SK-N-SH (cell line): ENCODE data around the gene AKT1. TPM values are rescaled to one million over a fixed set of nuclear protein-coding genes. Genes with fewer than 3 reads are reported as not detected.

Experiments
- CTCF ChIA-PET: fragments of 300-600, 350-600 bp; formaldehyde crosslinking; extraction: SDS; loops from one replicate; lab custom pipeline; 2021; lab: Yijun Ruan, JAX
- POLR2A ChIA-PET: fragments of 350-600 bp; sonication (Branson Sonifier 250); formaldehyde crosslinking; extraction: SDS; loops from one replicate; lab custom pipeline; 2020; ENCODE audit warnings: antibody characterized with exemption, inconsistent platforms; lab: Yijun Ruan, JAX
- DNase-seq: peaks from one replicate; pipeline ENCODE4 v3.0.0; 2012
- H2AFZ ChIP-seq: fragments of 200-600 bp; sonication (generic); 2 replicates; pipeline ENCODE4 v1.8.1; 2016; ENCODE audit warnings: antibody characterized with exemption, mild to moderate bottlenecking, low read depth
- H3F3A ChIP-seq: fragments of 200-600 bp; sonication (generic); replicated peaks from 2 replicates; pipeline ENCODE3; 2016; ENCODE audit warnings: antibody characterized with exemption, mild to moderate bottlenecking; ENCODE audit not compliant: insufficient read depth
- H3K27ac ChIP-seq, 2 experiments: fragments of 200-500 bp in 1 of 2; fragments of 200-600 bp in 1 of 2; sonication (Bioruptor generic) in 1 of 2; sonication (generic), shearing (Covaris generic) in 1 of 2; 2 replicates each; pipeline versions ENCODE4 v1.5.1 to v1.6.1; 2014 to 2016; ENCODE audit warnings: low read depth in 2 of 2, inconsistent platforms in 1 of 2, low read length in 1 of 2, mild to moderate bottlenecking in 1 of 2, mixed read lengths in 1 of 2
- H3K27me3 ChIP-seq: fragments of 200-600 bp; sonication (generic), shearing (Covaris generic); 2 replicates; pipeline ENCODE4 v1.6.1; 2016; ENCODE audit warnings: mixed run types; ENCODE audit not compliant: insufficient read depth
- H3K36me3 ChIP-seq, 2 experiments: fragments of 200-500 bp in 1 of 2; fragments of 200-600 bp in 1 of 2; sonication (Bioruptor generic) in 1 of 2; sonication (generic) in 1 of 2; replicated peaks in 1 of 2; 2 replicates each; pipeline versions ENCODE3 to v1.5.1; 2014 to 2016; ENCODE audit warnings: low read length in 1 of 2, mild to moderate bottlenecking in 1 of 2; ENCODE audit not compliant: insufficient read depth in 2 of 2, control insufficient read depth in 1 of 2
- H3K4me1 ChIP-seq, 2 experiments: fragments of 200-500 bp in 1 of 2; fragments of 200-600 bp in 1 of 2; sonication (Bioruptor generic) in 1 of 2; sonication (generic), shearing (Covaris generic) in 1 of 2; 2 replicates each; pipeline versions ENCODE4 v1.5.1 to v1.6.1; 2014 to 2016; ENCODE audit warnings: low read depth in 1 of 2, low read length in 1 of 2, mixed run types in 1 of 2; ENCODE audit not compliant: insufficient read depth in 2 of 2, control insufficient read depth in 1 of 2
- H3K4me2 ChIP-seq: fragments of 200-600 bp; sonication (generic), shearing (Covaris generic); 2 replicates; pipeline ENCODE4 v1.6.1; 2017; ENCODE audit warnings: mixed run types
- H3K4me3 ChIP-seq, 2 experiments: fragments of 200-500 bp in 1 of 2; fragments of 200-600 bp in 1 of 2; sonication (Bioruptor generic) in 1 of 2; sonication (generic), shearing (Covaris generic) in 1 of 2; 2 replicates each; pipeline versions ENCODE4 v1.5.1 to v1.8.1; 2014 to 2016; ENCODE audit warnings: low read depth in 2 of 2, inconsistent platforms in 1 of 2, low read length in 1 of 2, mild to moderate bottlenecking in 1 of 2, mixed read lengths in 1 of 2, moderate library complexity in 1 of 2
- H3K79me2 ChIP-seq: fragments of 200-600 bp; sonication (generic); 2 replicates; pipeline ENCODE4 v1.8.1; 2017; ENCODE audit warnings: mild to moderate bottlenecking; ENCODE audit not compliant: insufficient read depth
- H3K9ac ChIP-seq: fragments of 200-600 bp; sonication (generic); 2 replicates; pipeline ENCODE4 v1.6.1; 2017; ENCODE audit warnings: mixed run types
- H3K9me2 ChIP-seq: fragments of 200-600 bp; sonication (generic); 2 replicates; pipeline ENCODE4 v1.6.1; 2017; ENCODE audit warnings: mixed run types
- H3K9me3 ChIP-seq: fragments of 200-600 bp; sonication (generic); 2 replicates; pipeline ENCODE4 v1.6.1; 2017; ENCODE audit warnings: mixed run types, mild to moderate bottlenecking, moderate library complexity
- H4K20me1 ChIP-seq: fragments of 200-600 bp; sonication (generic); 2 replicates; pipeline ENCODE4 v1.6.1; 2017; ENCODE audit warnings: mild to moderate bottlenecking, mixed run types; ENCODE audit not compliant: insufficient read depth
- CHD2 ChIP-seq: fragments of 150-350 bp; IDR thresholded peaks from 2 replicates; pipeline ENCODE4 v1.6.1; 2018; ENCODE audit warnings: low read length; ENCODE audit not compliant: partially characterized antibody
- CTCF ChIP-seq: fragments of 200-600 bp; sonication (generic); IDR thresholded peaks from 2 replicates; pipeline ENCODE4 v1.6.1; 2017; ENCODE audit warnings: antibody characterized with exemption, mild to moderate bottlenecking, moderate library complexity
- ELF1 ChIP-seq: IDR thresholded peaks from 2 replicates; pipeline ENCODE4 v1.4.0; 2012
- FOSL2 ChIP-seq: IDR thresholded peaks from 2 replicates; pipeline ENCODE4 v1.4.0; 2012; ENCODE audit warnings: low read depth, mild to moderate bottlenecking, moderate library complexity, borderline replicate concordance
- FOXJ3 ChIP-seq: sonication (generic); formaldehyde crosslinking; IDR thresholded peaks from 2 replicates; pipeline ENCODE4 v1.5.1; 2020; ENCODE audit warnings: mild to moderate bottlenecking, missing genetic modification reagents
- GATA2 ChIP-seq: sonication (generic); formaldehyde crosslinking; IDR thresholded peaks from 2 replicates; pipeline ENCODE4 v1.5.0; 2020; ENCODE audit warnings: mild to moderate bottlenecking, missing genetic modification reagents
- JUND ChIP-seq: IDR thresholded peaks from 2 replicates; pipeline ENCODE4 v1.4.0; 2012
- MAX ChIP-seq: IDR thresholded peaks from 2 replicates; pipeline ENCODE4 v1.4.0; 2012; ENCODE audit warnings: low read depth
- MEF2A ChIP-seq: IDR thresholded peaks from 2 replicates; pipeline ENCODE4 v1.4.0; 2012; ENCODE audit warnings: low read depth, borderline replicate concordance
- MXI1 ChIP-seq: IDR thresholded peaks from 2 replicates; pipeline ENCODE4 v1.6.1; 2012; ENCODE audit warnings: mild to moderate bottlenecking, low read depth, low read length, improper control_type of control experiment
- NFIC ChIP-seq: IDR thresholded peaks from 2 replicates; pipeline ENCODE4 v1.4.0; 2012; ENCODE audit warnings: borderline replicate concordance
- PBX3 ChIP-seq: IDR thresholded peaks from 2 replicates; pipeline ENCODE4; 2012
- POLR2AphosphoS5 ChIP-seq: IDR thresholded peaks from 2 replicates; pipeline ENCODE4 v1.6.1; 2012; ENCODE audit warnings: low read depth, low read length
- RFX5 ChIP-seq: IDR thresholded peaks from 2 replicates; pipeline ENCODE4 v1.6.1; 2012; ENCODE audit warnings: mild to moderate bottlenecking, improper control_type of control experiment, low read length
- RXRA ChIP-seq: IDR thresholded peaks from 2 replicates; pipeline ENCODE4 v1.4.0; 2012; ENCODE audit warnings: low read depth, mild to moderate bottlenecking, borderline replicate concordance
- SIN3A ChIP-seq: IDR thresholded peaks from 2 replicates; pipeline ENCODE4 v1.6.1; 2012; ENCODE audit warnings: low read depth, mild to moderate bottlenecking, low read length, moderate library complexity, borderline replicate concordance
- SMC3 ChIP-seq: IDR thresholded peaks from 2 replicates; pipeline ENCODE4 v1.6.1; 2012; ENCODE audit warnings: low read depth, low read length, improper control_type of control experiment
- TAF1 ChIP-seq: IDR thresholded peaks from 2 replicates; pipeline ENCODE4 v1.6.1; 2012; ENCODE audit warnings: low read depth, mild to moderate bottlenecking, low read length, moderate library complexity, borderline replicate concordance
- TCF12 ChIP-seq: IDR thresholded peaks from 2 replicates; pipeline ENCODE4 v1.4.0; 2012
- USF1 ChIP-seq: IDR thresholded peaks from 2 replicates; pipeline ENCODE4 v1.4.0; 2012; ENCODE audit warnings: low read depth, borderline replicate concordance
- YY1 ChIP-seq: IDR thresholded peaks from 2 replicates; pipeline ENCODE4 v1.4.0; 2012; ENCODE audit warnings: low read depth, mild to moderate bottlenecking
- WGBS: methylation state at CpG from one replicate; pipeline ENCODE4 v1.1.6; 2017; ENCODE audit warnings: low lambda C conversion rate; 5-methylcytosine and 5-hydroxymethylcytosine counted together
- polyA plus RNA-seq, 3 experiments: library from polyadenylated mRNA; depleted of rRNA; stranded (reverse); fragments of >200 nt; gene quantifications; 2 replicates each; pipeline ENCODE4 v1.2.3, GENCODE V29; 2012

The AKT1 gene
- polyA plus RNA-seq, 1 of the 3 experiments (the other 2 are of a cell fraction) = 198 TPM

GRCh38 chr14:104747876-104748275 is 47.7 kb downstream of the AKT1 start:
- ChIA-PET CTCF (no interaction called here), POLR2A (no interaction called here)
- Histone ChIP-seq H3K9me3 (no peaks in the 10 kb centered on the region), H2AFZ (no peak overlapping the region), H3K9me2 (no peaks in the 10 kb centered on the region), H3K79me2 (peaks cover under 1% of the 10 kb centered on the region; the same call in 1 of the 2 replicates), H3K36me3 (peaks cover 0 to 5% of the 10 kb centered on the region in 2 experiments), H3K4me3 (no peak overlapping the region), H3K4me2 (no peak overlapping the region), H3K27ac (no peak overlapping the region), H3F3A (peaks cover 7% of the 10 kb centered on the region), H3K4me1 (peaks cover 0 to 2% of the 10 kb centered on the region in 2 experiments; a peak in 1 of 4 replicates), H4K20me1 (no peaks in the 10 kb centered on the region), H3K27me3 (no peaks in the 10 kb centered on the region), H3K9ac (no peak overlapping the region)
- DNase-seq = no peak
- 90% methylated on average over 7 of the region's 9 CpGs for WGBS
- TF ChIP-seq ELF1 (no peak), NFIC (no peak), TAF1 (no peak), MEF2A (no peak), SMC3 (no peak), GATA2 (no peak), CHD2 (no peak), FOXJ3 (CRISPR knock-in tag) (no peak), RXRA (no peak), FOSL2 (no peak), SIN3A (no peak), POLR2AphosphoS5 (no peak), CTCF (no peak), PBX3 (no peak), MXI1 (no peak), JUND (no peak), MAX (no peak)

GRCh38 chr14:104746934-104747481 is 48.5 kb downstream of the AKT1 start:
- H3K9me3 ChIP-seq = no peaks in the 10 kb centered on the region
- H3K9ac ChIP-seq = no peak overlapping the region
- TF ChIP-seq JUND = no peak
- TF ChIP-seq SIN3A = no peak
- TF ChIP-seq RFX5 = no peak
- TF ChIP-seq POLR2AphosphoS5 = no peak
- TF ChIP-seq USF1 = no peak
- no peak for TF ChIP-seq MXI1
- TF ChIP-seq TCF12 = no peak
- no peak for TF ChIP-seq MAX
- no peak for TF ChIP-seq TAF1
- no peak for TF ChIP-seq YY1
- TF ChIP-seq PBX3 = no peak

More at GRCh38 chr14:104746934-104747481, 48.5 kb downstream of the AKT1 start:
- 80% methylated on average over 7 of the region's 7 CpGs for WGBS
- Histone ChIP-seq H3K27me3 (no peaks in the 10 kb centered on the region), H3K4me3 (no peak overlapping the region), H4K20me1 (no peaks in the 10 kb centered on the region), H3F3A (peaks cover 7% of the 10 kb centered on the region), H3K9me2 (no peaks in the 10 kb centered on the region), H3K27ac (no peak overlapping the region), H3K4me1 (peaks cover 0 to 1% of the 10 kb centered on the region in 2 experiments; a peak in 1 of 4 replicates), H3K4me2 (no peak overlapping the region), H3K36me3 (peaks cover 0 to 5% of the 10 kb centered on the region in 2 experiments), H2AFZ (no peak overlapping the region), H3K79me2 (no peaks in the 10 kb centered on the region)
- CTCF ChIA-PET = no interaction called here
- no peak for DNase-seq
- POLR2A ChIA-PET = no interaction called here
